ENCODE measurements around the gene ZNF354C.

The ZNF354C gene

GRCh38 chr5:179114756-179115155 is 54.6 kb downstream of the ZNF354C start:
- DNase-seq: no peak

DNA sequence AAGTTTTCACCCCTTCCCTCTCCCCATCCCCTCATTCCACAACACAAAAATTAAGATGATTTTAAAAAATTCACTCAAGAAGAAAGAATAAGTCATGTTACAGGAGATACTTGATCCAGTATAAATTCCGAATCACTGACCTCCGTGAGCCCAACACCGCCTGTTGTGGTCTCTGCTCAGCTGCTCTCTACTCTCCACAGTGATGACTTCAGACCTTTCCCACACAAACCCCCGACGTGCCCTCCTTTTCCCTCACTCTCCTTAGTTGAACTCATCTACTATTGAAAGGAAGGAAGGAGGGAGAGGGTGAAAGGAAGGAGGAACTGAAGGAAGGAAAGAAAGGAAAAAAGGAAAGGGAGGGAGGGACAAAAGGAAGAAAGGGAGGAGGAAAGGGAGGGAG is 55.1 kb downstream of the ZNF354C start:
- no peak for DNase-seq

DNA sequence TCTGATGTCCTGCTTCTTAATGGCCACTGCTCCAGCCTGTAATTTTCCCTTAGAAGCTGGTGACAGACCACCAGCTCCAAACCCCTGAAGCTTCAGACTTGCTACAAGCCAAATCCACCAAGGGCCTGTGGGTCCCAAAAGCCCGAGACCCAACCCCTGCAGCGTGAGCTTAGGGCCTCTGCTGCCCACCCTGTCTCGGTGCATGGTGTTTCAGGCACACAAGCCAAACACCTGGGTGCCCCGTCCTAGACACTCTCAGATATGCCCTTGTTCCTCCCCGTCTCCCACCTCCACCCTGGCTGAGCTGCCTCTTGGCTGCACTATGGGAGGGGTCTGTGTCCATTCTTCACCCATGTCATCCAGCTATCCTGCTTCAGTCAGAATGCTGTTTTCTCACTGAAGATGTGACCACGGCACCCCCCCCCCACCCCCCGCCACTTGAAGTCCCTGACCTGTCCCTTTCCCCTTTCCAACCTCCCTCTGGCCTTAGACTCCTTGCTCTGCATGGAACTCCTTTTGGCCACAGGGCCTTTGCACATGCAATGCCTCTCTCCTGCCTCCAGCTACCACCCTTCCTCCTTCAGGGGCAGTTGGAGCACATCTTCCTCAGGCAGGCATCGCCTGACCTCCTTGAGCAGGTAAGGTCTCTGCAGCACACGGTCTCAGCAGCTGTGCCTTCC is 55.8 kb downstream of the ZNF354C start:
- no peak for DNase-seq

GRCh38 chr5:179118338-179118737 is 58.2 kb downstream of the ZNF354C start:
- no peak for DNase-seq

GRCh38 chr5:179118756-179119414 is 58.7 kb downstream of the ZNF354C start:
- DNase-seq: no peak

DNA sequence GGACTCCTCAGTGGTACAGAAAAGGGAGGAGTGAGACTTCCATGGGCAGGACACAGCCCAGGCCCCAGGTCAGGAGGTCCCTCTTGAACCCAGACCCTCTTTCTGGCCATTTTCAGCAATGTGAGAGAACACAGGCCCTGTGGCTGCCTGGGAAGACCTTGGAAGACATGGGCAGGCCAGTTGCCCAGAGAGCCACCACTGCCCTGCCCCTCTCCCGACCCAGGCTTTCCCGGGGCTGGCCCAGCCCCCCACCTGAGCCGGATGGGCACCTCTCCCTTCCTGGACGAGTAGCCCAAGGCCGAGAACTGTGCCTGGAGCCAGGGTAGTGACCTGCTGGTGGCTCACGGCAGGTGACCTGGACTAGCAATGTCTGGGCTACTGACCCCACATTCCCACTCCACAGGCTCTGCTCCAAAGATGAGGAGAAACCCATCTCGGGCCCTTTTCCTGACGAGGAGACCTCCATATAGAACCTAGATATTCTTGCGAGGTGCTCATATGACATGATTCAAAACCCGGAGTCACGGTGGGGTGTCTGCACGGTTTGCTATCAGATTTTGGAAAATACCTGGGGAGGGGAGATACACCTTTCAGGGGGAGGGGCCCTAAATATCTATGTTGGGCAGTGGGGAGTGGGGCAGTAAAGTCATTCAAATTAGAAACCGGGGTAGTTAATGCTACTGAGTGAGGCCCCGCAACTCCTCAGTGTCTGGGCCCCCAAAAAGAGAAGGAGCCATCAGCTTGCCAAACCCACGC is 59.4 kb downstream of the ZNF354C start:
- no peak for DNase-seq

GRCh38 chr5:179120421-179120861 is 60.3 kb downstream of the ZNF354C start:
- no peak for DNase-seq

- DNase-seq: no peak
These were observed 60.9 kb downstream of the ZNF354C start for GRCh38 chr5:179120951-179121666.

DNA sequence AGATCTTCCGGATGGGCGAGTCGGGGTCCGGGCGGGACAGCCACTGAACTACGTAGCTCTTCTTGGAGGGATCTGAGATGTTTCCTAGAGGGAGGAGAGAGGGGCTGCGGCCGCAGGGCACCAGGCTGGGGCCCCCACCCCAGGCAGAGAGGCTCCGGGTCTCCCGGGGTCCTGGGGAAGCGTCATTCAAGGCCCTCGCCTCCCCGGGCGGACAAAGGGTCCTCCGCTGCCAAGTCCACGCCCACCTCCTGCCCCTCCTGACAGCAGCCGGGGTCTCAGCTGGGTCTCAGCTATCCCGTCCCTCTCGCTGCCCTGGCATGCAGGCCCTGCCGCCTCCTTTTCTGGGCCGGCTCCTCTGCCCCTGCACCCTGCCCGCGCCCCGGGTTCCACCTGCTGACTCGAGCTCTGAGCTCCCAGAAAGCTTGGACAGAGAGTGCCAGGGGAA is 61.5 kb downstream of the ZNF354C start:
- DNase-seq: no peak

- no peak for DNase-seq
These were observed 62.4 kb downstream of the ZNF354C start for GRCh38 chr5:179122411-179123108.

GRCh38 chr5:179123109-179123426 is 62.9 kb downstream of the ZNF354C start:
- no peak for DNase-seq

DNA sequence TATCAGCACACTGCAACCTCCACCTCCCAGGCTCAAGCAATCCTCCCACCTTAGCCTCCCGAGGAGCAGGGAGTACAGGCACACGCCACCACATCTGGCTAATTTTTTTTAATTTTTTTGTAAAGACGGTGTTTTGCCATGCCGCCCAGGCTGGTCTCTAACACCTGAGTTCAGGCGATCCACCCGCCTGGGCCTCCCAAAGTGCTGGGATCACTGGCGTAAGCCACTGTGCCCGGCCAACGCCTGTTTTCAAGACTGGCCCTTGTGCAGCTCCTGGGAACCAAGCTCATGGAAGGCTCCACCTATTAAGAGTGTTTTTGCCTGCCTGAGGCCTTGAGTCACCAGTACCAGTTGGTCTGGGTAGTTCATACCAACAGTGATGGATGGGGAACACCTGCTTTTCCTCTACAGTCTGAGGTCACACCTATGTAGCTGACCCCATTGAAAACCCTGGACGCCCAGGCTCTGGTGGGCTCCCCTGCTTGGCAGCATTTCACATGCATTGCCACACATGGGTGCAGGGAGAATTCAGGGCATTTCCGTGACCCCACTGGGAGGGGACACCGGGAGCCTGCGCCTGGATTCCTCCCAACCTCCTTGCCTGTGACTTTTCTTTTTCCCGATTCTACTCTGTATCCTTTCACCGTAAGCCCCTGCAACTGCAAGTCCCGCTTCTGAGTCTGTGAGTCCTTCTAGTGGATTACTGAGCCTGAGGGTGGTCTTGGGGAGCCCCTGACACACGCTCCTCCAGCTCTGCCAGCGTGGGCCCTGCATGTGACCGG is 63.5 kb downstream of the ZNF354C start:
- DNase-seq: no peak

- no peak for DNase-seq
These were observed 64.2 kb downstream of the ZNF354C start for GRCh38 chr5:179124273-179124852.

GRCh38 chr5:179124853-179125788 is 64.9 kb downstream of the ZNF354C start:
- no peak for DNase-seq

DNA sequence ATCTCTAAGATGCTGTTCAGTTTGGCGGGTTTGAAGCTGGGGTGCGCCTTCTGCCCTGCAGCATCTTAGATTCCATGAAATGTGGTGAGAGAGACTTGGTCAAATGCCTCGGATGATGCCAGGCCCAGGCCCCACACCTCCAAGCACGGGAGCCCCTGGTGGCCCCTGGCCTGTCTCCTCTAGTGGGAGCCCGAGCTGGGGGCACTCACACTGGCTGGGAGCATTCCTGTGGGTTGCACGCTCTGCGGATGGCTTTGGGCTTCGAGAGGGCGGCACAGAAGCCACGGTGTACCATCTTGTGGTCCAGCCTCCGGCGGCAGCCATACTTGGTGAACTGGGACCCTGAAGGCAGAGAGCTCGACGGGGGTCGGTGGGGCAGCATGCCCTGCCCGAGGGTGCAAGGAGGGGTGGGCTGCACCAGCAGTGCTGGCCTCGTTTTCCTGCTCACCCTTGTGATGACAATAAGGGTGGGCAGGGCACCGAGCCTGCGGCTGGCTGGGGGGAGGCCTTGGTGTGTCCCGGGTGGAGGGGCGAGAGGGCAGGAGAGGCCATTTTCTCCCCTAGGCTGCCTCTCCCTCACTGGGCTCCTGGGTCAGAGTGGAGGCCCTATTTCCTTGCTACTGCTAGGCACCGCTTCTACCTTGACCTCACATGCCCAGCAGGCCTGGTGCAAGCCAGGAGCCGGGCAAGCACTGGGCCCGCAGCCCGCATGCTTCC is 65.8 kb downstream of the ZNF354C start:
- DNase-seq: no peak

GRCh38 chr5:179126506-179126991 is 66.4 kb downstream of the ZNF354C start:
- no peak for DNase-seq

GRCh38 chr5:179127136-179128040 is 67.2 kb downstream of the ZNF354C start:
- no peak for DNase-seq

DNA sequence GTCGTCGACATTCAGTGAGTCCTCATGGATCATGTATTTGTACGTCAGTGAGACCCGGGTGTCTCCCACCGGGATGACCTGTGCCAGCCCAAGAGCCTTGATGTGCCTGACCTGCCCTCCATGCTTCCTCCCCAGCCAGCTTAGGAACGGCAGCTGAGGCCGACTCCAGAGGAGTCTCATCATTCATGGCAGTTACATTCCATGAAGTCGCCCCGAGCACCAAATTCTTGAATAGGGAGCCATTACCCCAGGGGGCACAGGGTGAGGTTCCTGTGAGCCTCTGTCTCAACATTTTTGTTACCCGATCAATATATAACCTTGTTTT is 67.8 kb downstream of the ZNF354C start:
- DNase-seq: no peak

GRCh38 chr5:179128976-179129375 is 68.8 kb downstream of the ZNF354C start:
- DNase-seq: no peak

Data from NCI-H1417 treated with DMSO at 0.1 percent for 48 hours (cell line).